Measurements from ENCODE around the gene FBXW2. TPM values are rescaled to one million over a fixed set of nuclear protein-coding genes. Genes with fewer than 3 reads are reported as not detected.

Gene FBXW2
- total and polyA plus RNA-seq, 2 donors (not counting 1 experiment from before 2014, with no cell fraction given): 33.5 to 77.5 TPM

- no peak for TF ChIP-seq CTCF (conservative IDR thresholded peaks at IDR 0.05 in 1 of 2, IDR thresholded peaks at IDR 0.05 in 1 of 2; ENCODE audit: low read depth in 1 of 2, low read length in 2 of 2)
- TF ChIP-seq EZH2 (IDR thresholded peaks at IDR 0.05; ENCODE audit: low read length, missing control alignments): no peak
- H3K27me3 ChIP-seq (ENCODE audit: control insufficient read depth, insufficient read depth, low read length): no peaks in the 10 kb centered on the region
- H3K79me2 ChIP-seq (ENCODE audit: control insufficient read depth, insufficient read depth, low read length): no peaks in the 10 kb centered on the region
- H3K4me3 ChIP-seq (replicated peaks in 1 of 4; ENCODE audit: control extremely low read depth in 1 of 4, insufficient read depth in 1 of 4, low read depth in 3 of 4, low read length in 4 of 4): no peak overlapping the region
- no peak overlapping the region for H3K9ac ChIP-seq (ENCODE audit: insufficient read depth, low read length)
- DNase-seq (ENCODE audit: low read depth in 2 of 2): no peak
- H2AFZ ChIP-seq (ENCODE audit: low read length): no peak overlapping the region
- H3K36me3 ChIP-seq (ENCODE audit: control insufficient read depth, insufficient read depth, low read length): peaks cover 12% of the 10 kb centered on the region
- no peak overlapping the region for H3K4me2 ChIP-seq (ENCODE audit: extremely low read depth, insufficient read depth, low read length)
- H3K4me1 ChIP-seq (ENCODE audit: control insufficient read depth, extremely low read depth, insufficient read depth, low read length): no peaks in the 10 kb centered on the region
- no peaks in the 10 kb centered on the region for H4K20me1 ChIP-seq (ENCODE audit: control insufficient read depth, extremely low read depth, insufficient read depth, low read length)
- H3K9me3 ChIP-seq (ENCODE audit: control insufficient read depth, insufficient read depth, low read depth, low read length): no peaks in the 10 kb centered on the region
- no peak overlapping the region for H3K27ac ChIP-seq (ENCODE audit: insufficient read depth, low read length)
These were observed 25.0 kb downstream of the FBXW2 start for GRCh38 chr9:120768247-120768646.

GRCh38 chr9:120767451-120767850 is 25.8 kb downstream of the FBXW2 start:
- no peak overlapping the region for H3K4me2 ChIP-seq (ENCODE audit: extremely low read depth, insufficient read depth, low read length)
- H3K4me1 ChIP-seq (ENCODE audit: control insufficient read depth, extremely low read depth, insufficient read depth, low read length): no peaks in the 10 kb centered on the region
- no peak overlapping the region for H3K9ac ChIP-seq (ENCODE audit: insufficient read depth, low read length)
- H2AFZ ChIP-seq (ENCODE audit: low read length): no peak overlapping the region
- H3K9me3 ChIP-seq (ENCODE audit: control insufficient read depth, insufficient read depth, low read depth, low read length): no peaks in the 10 kb centered on the region
- H3K36me3 ChIP-seq (ENCODE audit: control insufficient read depth, insufficient read depth, low read length): peaks cover 15% of the 10 kb centered on the region
- no peak overlapping the region for H3K27ac ChIP-seq (ENCODE audit: insufficient read depth, low read length)
- no peak for DNase-seq (ENCODE audit: low read depth in 2 of 2)
- TF ChIP-seq CTCF (conservative IDR thresholded peaks at IDR 0.05 in 1 of 2, IDR thresholded peaks at IDR 0.05 in 1 of 2; ENCODE audit: low read depth in 1 of 2, low read length in 2 of 2): no peak
- TF ChIP-seq EZH2 (IDR thresholded peaks at IDR 0.05; ENCODE audit: low read length, missing control alignments): no peak
- no peaks in the 10 kb centered on the region for H3K27me3 ChIP-seq (ENCODE audit: control insufficient read depth, insufficient read depth, low read length)
- no peak overlapping the region for H3K4me3 ChIP-seq (replicated peaks in 1 of 4; ENCODE audit: control extremely low read depth in 1 of 4, insufficient read depth in 1 of 4, low read depth in 3 of 4, low read length in 4 of 4)
- no peaks in the 10 kb centered on the region for H4K20me1 ChIP-seq (ENCODE audit: control insufficient read depth, extremely low read depth, insufficient read depth, low read length)
- H3K79me2 ChIP-seq (ENCODE audit: control insufficient read depth, insufficient read depth, low read length): no peaks in the 10 kb centered on the region

- H3K4me3 ChIP-seq (replicated peaks in 1 of 4; ENCODE audit: control extremely low read depth in 1 of 4, insufficient read depth in 1 of 4, low read depth in 3 of 4, low read length in 4 of 4): no peak overlapping the region
- no peak overlapping the region for H3K9ac ChIP-seq (ENCODE audit: insufficient read depth, low read length)
- no peaks in the 10 kb centered on the region for H3K9me3 ChIP-seq (ENCODE audit: control insufficient read depth, insufficient read depth, low read depth, low read length)
- H3K4me2 ChIP-seq (ENCODE audit: extremely low read depth, insufficient read depth, low read length): no peak overlapping the region
- H4K20me1 ChIP-seq (ENCODE audit: control insufficient read depth, extremely low read depth, insufficient read depth, low read length): no peaks in the 10 kb centered on the region
- H3K4me1 ChIP-seq (ENCODE audit: control insufficient read depth, extremely low read depth, insufficient read depth, low read length): no peaks in the 10 kb centered on the region
- no peak overlapping the region for H3K27ac ChIP-seq (ENCODE audit: insufficient read depth, low read length)
- H3K79me2 ChIP-seq (ENCODE audit: control insufficient read depth, insufficient read depth, low read length): no peaks in the 10 kb centered on the region
- peaks cover 13% of the 10 kb centered on the region for H3K36me3 ChIP-seq (ENCODE audit: control insufficient read depth, insufficient read depth, low read length)
- no peaks in the 10 kb centered on the region for H3K27me3 ChIP-seq (ENCODE audit: control insufficient read depth, insufficient read depth, low read length)
- H2AFZ ChIP-seq (ENCODE audit: low read length): no peak overlapping the region
- TF ChIP-seq EZH2 (IDR thresholded peaks at IDR 0.05; ENCODE audit: low read length, missing control alignments) (no peak), CTCF (conservative IDR thresholded peaks at IDR 0.05 in 1 of 2, IDR thresholded peaks at IDR 0.05 in 1 of 2; ENCODE audit: low read depth in 1 of 2, low read length in 2 of 2) (no peak)
- DNase-seq (ENCODE audit: low read depth in 2 of 2): no peak
These were observed 27.2 kb downstream of the FBXW2 start for GRCh38 chr9:120765910-120766425.
